ENCODE data around the gene CCDC102B.

Gene CCDC102B

GRCh38 chr18:68897286-68897685 is 99.4 kb downstream of the CCDC102B start:
- no peaks in the 10 kb centered on the region for H4K20me1 ChIP-seq (ENCODE audit: low read depth, low read length)
- no peak overlapping the region for H3K4me2 ChIP-seq (ENCODE audit: low read depth, low read length, poor library complexity, severe bottlenecking)
- no peaks in the 10 kb centered on the region for H3K79me2 ChIP-seq (ENCODE audit: insufficient read depth, low read length)
- H3K36me3 ChIP-seq (ENCODE audit: low read length) = no peaks in the 10 kb centered on the region
- H3K9me3 ChIP-seq (ENCODE audit: insufficient read depth, low read length) = no peaks in the 10 kb centered on the region
- H2AFZ ChIP-seq (ENCODE audit: low read depth, low read length, severe bottlenecking) = no peak overlapping the region
- no peaks in the 10 kb centered on the region for H3K27me3 ChIP-seq (ENCODE audit: low read length)
- no peaks in the 10 kb centered on the region for H3K9me2 ChIP-seq (replicated peaks; ENCODE audit: insufficient read depth, low read length)
- no peaks in the 10 kb centered on the region for H3F3A ChIP-seq (ENCODE audit: insufficient read depth)
- H3K27ac ChIP-seq (ENCODE audit: low read depth, low read length) = no peak overlapping the region
- H3K4me3 ChIP-seq (ENCODE audit: insufficient read depth, low read length, poor library complexity, severe bottlenecking) = no peak overlapping the region
- TF ChIP-seq, protein P1, sequence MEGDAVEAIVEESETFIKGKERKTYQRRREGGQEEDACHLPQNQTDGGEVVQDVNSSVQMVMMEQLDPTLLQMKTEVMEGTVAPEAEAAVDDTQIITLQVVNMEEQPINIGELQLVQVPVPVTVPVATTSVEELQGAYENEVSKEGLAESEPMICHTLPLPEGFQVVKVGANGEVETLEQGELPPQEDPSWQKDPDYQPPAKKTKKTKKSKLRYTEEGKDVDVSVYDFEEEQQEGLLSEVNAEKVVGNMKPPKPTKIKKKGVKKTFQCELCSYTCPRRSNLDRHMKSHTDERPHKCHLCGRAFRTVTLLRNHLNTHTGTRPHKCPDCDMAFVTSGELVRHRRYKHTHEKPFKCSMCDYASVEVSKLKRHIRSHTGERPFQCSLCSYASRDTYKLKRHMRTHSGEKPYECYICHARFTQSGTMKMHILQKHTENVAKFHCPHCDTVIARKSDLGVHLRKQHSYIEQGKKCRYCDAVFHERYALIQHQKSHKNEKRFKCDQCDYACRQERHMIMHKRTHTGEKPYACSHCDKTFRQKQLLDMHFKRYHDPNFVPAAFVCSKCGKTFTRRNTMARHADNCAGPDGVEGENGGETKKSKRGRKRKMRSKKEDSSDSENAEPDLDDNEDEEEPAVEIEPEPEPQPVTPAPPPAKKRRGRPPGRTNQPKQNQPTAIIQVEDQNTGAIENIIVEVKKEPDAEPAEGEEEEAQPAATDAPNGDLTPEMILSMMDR (IDR thresholded peaks at IDR 0.05; ENCODE audit: insufficient read depth, low read length, poor library complexity, severe bottlenecking) = no peak
- TF ChIP-seq EZH2phosphoT487 (conservative IDR thresholded peaks at IDR 0.05; ENCODE audit: low read length) = no peak
- H3K9ac ChIP-seq (ENCODE audit: low read length) = no peak overlapping the region

DNA sequence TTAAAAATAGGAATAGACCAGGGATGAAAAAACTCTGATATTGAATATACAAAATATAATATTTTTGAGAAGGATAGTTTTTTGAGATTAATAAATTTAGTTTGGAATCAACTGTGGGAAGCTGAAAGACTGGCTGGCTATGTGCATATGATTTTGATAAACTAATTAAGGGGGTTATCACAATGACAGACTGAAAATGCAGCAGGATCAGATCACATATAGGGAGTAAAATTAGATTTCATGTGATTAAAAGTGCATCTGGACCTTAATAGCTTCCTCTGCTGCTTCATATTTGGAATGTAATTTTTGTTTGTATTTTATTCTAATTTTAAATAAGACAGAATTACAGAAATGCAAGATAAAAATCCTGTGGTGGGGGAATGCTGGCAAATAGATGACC is 111.7 kb downstream of the CCDC102B start:
- Histone ChIP-seq H3K4me2 (ENCODE audit: low read depth, low read length, poor library complexity, severe bottlenecking) (no peak overlapping the region), H3K9me2 (replicated peaks; ENCODE audit: insufficient read depth, low read length) (no peaks in the 10 kb centered on the region), H3K4me3 (ENCODE audit: insufficient read depth, low read length, poor library complexity, severe bottlenecking) (no peak overlapping the region), H3F3A (ENCODE audit: insufficient read depth) (no peaks in the 10 kb centered on the region), H3K27ac (ENCODE audit: low read depth, low read length) (no peak overlapping the region), H3K79me2 (ENCODE audit: insufficient read depth, low read length) (no peaks in the 10 kb centered on the region), H2AFZ (ENCODE audit: low read depth, low read length, severe bottlenecking) (no peak overlapping the region), H3K36me3 (ENCODE audit: low read length) (no peaks in the 10 kb centered on the region), H3K9me3 (ENCODE audit: insufficient read depth, low read length) (no peaks in the 10 kb centered on the region), H3K27me3 (ENCODE audit: low read length) (no peaks in the 10 kb centered on the region), H3K9ac (ENCODE audit: low read length) (no peak overlapping the region), H4K20me1 (ENCODE audit: low read depth, low read length) (no peaks in the 10 kb centered on the region)
- TF ChIP-seq, protein P1 (IDR thresholded peaks at IDR 0.05; ENCODE audit: insufficient read depth, low read length, poor library complexity, severe bottlenecking) = no peak
- no peak for TF ChIP-seq EZH2phosphoT487 (conservative IDR thresholded peaks at IDR 0.05; ENCODE audit: low read length)

DNA sequence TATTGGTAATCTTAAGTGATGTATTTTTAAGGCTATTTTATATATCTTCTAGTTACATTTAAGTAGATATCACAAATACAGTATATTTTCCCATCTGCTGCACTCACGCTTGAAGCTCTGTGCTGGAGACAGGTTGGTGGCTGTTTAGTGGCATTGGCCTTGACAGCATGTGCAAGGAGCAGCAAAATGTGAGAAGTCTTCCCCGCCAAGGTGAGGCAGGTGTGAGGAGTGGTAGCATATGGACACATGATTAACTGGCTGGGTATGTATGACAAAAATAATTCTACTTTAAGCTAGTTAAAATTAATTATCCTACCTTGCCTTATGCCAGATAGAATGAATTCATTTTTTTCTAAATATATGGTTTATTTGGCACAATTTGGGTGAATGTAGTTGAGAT is 117.2 kb downstream of the CCDC102B start:
- Histone ChIP-seq H3K4me3 (ENCODE audit: insufficient read depth, low read length, poor library complexity, severe bottlenecking) (no peak overlapping the region), H3K4me2 (ENCODE audit: low read depth, low read length, poor library complexity, severe bottlenecking) (no peak overlapping the region), H3K79me2 (ENCODE audit: insufficient read depth, low read length) (no peaks in the 10 kb centered on the region), H3K27ac (ENCODE audit: low read depth, low read length) (no peak overlapping the region), H3K9ac (ENCODE audit: low read length) (no peak overlapping the region), H3F3A (ENCODE audit: insufficient read depth) (no peaks in the 10 kb centered on the region), H3K27me3 (ENCODE audit: low read length) (no peaks in the 10 kb centered on the region), H4K20me1 (ENCODE audit: low read depth, low read length) (no peaks in the 10 kb centered on the region), H2AFZ (ENCODE audit: low read depth, low read length, severe bottlenecking) (no peak overlapping the region), H3K9me3 (ENCODE audit: insufficient read depth, low read length) (no peaks in the 10 kb centered on the region), H3K9me2 (replicated peaks; ENCODE audit: insufficient read depth, low read length) (no peaks in the 10 kb centered on the region), H3K36me3 (ENCODE audit: low read length) (no peaks in the 10 kb centered on the region)
- TF ChIP-seq, protein P1 (IDR thresholded peaks at IDR 0.05; ENCODE audit: insufficient read depth, low read length, poor library complexity, severe bottlenecking) = no peak
- no peak for TF ChIP-seq EZH2phosphoT487 (conservative IDR thresholded peaks at IDR 0.05; ENCODE audit: low read length)

Measured in SU-DHL-6 (cell line).